Adrenal gland (tissue), 5 donors: ENCODE data around the gene AXIN2.

ENCODE experiments used
- CTCF ChIP-seq, 6 experiments: fragments of 450-650 bp in 4 of 6; fragments of 200-600 bp in 2 of 6; sonication (generic) in 1 of 6; IDR thresholded peaks; 1 replicate in 5 of 6; 2 replicates in 1 of 6; pipeline versions ENCODE4 v1.5.1 to v1.8.0; 2016 to 2021; ENCODE audit warnings: antibody characterized with exemption in 6 of 6, mild to moderate bottlenecking in 2 of 6, moderate library complexity in 1 of 6
- POLR2A ChIP-seq, 2 donors: fragments of 450-650 bp; IDR thresholded peaks; one replicate each; pipeline ENCODE4 v1.6.1; 2017; ENCODE audit warnings: antibody characterized with exemption in 2 of 2, mild to moderate bottlenecking in 2 of 2, moderate library complexity in 1 of 2
- donor health status: DM: no; HTN: no; CAD: no.

DNA sequence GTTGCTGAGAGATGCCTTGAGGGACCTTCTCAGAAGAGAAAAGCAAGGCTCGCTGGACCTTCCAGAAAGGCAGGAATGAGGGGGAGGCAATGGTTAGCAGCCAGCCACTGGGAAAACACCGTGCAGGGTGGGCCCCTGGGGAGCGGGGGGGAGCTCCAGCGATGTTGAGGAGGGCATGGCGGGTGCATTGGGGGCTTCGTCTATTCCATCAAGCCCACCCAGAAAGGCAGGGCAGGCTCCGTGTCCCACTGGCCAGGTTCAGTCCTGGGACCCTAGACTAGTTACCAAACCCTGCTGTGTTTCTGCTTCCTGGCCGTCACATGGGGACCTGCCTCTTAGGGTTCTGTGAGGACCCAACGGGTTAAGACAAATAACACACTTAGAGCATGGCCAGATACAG, 64.6 kb downstream of the AXIN2 start:
- TF ChIP-seq CTCF (IDR thresholded peaks at IDR 0.05) (no peak), POLR2A (IDR thresholded peaks at IDR 0.05) (no peak)
